NCI-H82 treated with DMSO at 0.1 percent for 48 hours (cell line): Measurements from ENCODE around the gene OR1E2.
"Not testable (repeated sequence)": the region's sequence is repeated elsewhere in the genome, so short reads cannot be mapped to it uniquely, and the experiment has no call there.

Source experiments
- DNase-seq: peaks from one replicate; lab custom pipeline; 2025; ENCODE audit not compliant: unreplicated experiment; lab: John Stamatoyannopoulos, UW

OR1E2 gene

GRCh38 chr17:3398310-3398709, 35.3 kb downstream of the OR1E2 start, which contains the start of gene OR1E1:
Gene OR1E1, minus strand, starts transcription at chr17:3398410. Its CDS starts 0 bp downstream, at chr17:3398410.
- no peak for DNase-seq

- not testable (repeated sequence) for DNase-seq
Observed at GRCh38 chr17:3397801-3398200, 35.8 kb downstream of the OR1E2 start.

GRCh38 chr17:3389791-3390190, 43.9 kb downstream of the OR1E2 start:
- no peak for DNase-seq

- no peak for DNase-seq
Observed at GRCh38 chr17:3385869-3386816, 47.5 kb downstream of the OR1E2 start, which contains the start of gene OR3A2. Gene OR3A2, minus strand, starts transcription at chr17:3386308.
